Esophagus squamous epithelium (tissue), 4 donors: ENCODE results near the gene TMEM63C.

Experiments used
- CTCF ChIP-seq, 6 experiments: fragments of 450-650 bp in 4 of 6; fragments of 200-600 bp in 2 of 6; sonication (generic) in 2 of 6; IDR thresholded peaks; one replicate each; pipeline ENCODE4 v1.5.1; 2016 to 2019; ENCODE audit warnings: antibody characterized with exemption in 6 of 6, mild to moderate bottlenecking in 4 of 6, moderate library complexity in 4 of 6
- POLR2A ChIP-seq, 4 donors: fragments of 450-650 bp; IDR thresholded peaks; one replicate each; pipeline ENCODE4 v1.6.1; 2017; ENCODE audit warnings: antibody characterized with exemption in 4 of 4, mild to moderate bottlenecking in 4 of 4, moderate library complexity in 3 of 4

- TF ChIP-seq CTCF (IDR thresholded peaks at IDR 0.05) (no peak), POLR2A (IDR thresholded peaks at IDR 0.05) (no peak)
Measured at GRCh38 chr14:77148510-77149231, 32.9 kb upstream of the TMEM63C start.
